ENCODE measurements around the gene DCDC2B.

DNA sequence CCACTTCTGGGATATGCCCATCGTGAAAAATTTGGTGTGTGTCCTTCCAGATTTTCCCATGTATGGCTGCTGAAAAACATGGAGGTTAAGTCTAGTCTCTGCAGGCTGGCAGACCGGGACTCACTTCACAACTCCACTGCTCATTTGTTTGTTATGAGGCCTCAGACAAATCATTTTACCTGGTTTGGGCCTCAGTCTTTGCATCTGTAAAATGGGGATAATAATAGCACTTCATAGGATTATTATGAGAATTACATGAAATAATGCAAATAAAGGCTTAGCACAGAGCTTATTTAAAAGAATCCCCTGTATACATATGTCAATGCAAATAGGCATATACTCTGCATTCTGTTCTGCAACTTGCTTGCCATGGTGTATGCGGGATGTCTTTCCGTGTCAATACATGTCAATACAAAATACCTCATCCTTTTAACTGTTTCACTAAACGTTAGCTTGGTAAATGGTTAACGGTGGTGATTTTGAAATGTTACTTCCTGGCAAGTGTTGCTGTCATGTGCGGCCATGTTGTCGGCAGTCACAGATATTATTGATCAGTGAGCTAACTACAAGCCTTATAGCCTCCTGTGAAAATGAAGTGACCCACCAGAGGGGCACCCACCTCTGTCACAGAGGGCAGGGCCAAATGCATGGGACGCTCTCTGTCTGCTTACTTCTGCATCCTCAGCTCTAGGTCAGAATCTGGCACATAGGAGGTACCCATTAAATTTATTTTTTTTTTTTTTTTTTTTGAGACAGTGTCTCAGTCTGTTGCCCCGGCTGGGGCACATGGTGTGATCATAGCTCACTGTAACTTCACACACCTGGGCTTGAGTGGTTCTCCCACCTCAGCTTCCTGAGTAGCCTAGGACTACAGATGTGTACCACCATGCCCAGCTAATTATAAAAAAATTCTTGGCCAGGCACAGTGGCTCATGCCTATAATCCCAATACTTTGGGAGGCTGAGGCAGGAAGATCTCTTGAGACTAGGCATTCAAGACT, 46.5 kb downstream of the DCDC2B start:
- TF ChIP-seq, protein P1, sequence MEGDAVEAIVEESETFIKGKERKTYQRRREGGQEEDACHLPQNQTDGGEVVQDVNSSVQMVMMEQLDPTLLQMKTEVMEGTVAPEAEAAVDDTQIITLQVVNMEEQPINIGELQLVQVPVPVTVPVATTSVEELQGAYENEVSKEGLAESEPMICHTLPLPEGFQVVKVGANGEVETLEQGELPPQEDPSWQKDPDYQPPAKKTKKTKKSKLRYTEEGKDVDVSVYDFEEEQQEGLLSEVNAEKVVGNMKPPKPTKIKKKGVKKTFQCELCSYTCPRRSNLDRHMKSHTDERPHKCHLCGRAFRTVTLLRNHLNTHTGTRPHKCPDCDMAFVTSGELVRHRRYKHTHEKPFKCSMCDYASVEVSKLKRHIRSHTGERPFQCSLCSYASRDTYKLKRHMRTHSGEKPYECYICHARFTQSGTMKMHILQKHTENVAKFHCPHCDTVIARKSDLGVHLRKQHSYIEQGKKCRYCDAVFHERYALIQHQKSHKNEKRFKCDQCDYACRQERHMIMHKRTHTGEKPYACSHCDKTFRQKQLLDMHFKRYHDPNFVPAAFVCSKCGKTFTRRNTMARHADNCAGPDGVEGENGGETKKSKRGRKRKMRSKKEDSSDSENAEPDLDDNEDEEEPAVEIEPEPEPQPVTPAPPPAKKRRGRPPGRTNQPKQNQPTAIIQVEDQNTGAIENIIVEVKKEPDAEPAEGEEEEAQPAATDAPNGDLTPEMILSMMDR (conservative IDR thresholded peaks at IDR 0.05; ENCODE audit: low read depth, low read length), result no peak
- TF ChIP-seq EZH2 (IDR thresholded peaks at IDR 0.05; ENCODE audit: borderline replicate concordance, low read depth, low read length, poor library complexity, severe bottlenecking), result no peak

Data from A673 (cell line).